ENCODE results near the gene MYO10.
A peak's percentile ranks its signal among the peaks of the same experiment; 100 is the strongest.

The MYO10 gene

GRCh38 chr5:16807547-16807864 lies 128.6 kb downstream of the MYO10 start:
- no peak for DNase-seq

GRCh38 chr5:16806711-16807546 lies 129.2 kb downstream of the MYO10 start:
- no peak for DNase-seq

DNA sequence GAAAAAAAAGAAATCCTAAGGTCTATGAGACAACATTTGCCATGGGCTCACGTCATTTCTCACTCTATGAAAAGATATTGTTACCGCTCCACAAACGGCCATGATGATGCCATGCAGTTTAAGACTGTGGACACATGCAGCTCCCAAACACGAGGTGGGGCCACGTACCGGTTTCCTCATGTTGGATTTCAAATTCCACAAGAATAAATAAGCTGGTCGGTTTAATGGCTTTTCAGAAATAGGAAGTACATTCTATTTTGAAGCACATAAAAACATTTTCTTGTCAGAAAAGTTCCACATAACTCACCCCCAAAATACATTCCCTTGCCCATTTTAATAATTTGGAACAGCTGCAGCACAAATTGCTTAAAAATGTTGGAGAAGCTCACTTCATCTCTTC lies 130.6 kb downstream of the MYO10 start:
- no peak for DNase-seq

DNA sequence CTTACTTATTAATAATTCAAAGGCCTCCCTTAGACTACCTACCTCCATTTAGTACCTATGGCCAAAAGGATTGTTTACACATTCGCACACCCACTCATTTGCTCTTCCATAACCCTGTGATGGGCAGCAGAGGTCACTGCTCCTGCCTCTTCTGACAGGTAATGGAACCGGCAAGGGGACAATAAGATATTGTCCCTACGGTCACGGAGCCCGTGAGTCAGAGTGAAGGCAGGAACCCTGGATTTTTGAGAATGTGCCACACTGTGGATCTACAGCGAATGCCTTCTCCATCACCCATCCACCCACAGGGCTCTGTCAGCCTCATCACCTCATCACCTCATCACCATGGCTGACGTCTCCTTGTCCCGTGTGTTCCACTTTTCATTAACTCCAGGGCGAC lies 132.3 kb downstream of the MYO10 start:
- DNase-seq, result no peak

GRCh38 chr5:16800477-16800876 lies 135.6 kb downstream of the MYO10 start:
- no peak for DNase-seq

DNA sequence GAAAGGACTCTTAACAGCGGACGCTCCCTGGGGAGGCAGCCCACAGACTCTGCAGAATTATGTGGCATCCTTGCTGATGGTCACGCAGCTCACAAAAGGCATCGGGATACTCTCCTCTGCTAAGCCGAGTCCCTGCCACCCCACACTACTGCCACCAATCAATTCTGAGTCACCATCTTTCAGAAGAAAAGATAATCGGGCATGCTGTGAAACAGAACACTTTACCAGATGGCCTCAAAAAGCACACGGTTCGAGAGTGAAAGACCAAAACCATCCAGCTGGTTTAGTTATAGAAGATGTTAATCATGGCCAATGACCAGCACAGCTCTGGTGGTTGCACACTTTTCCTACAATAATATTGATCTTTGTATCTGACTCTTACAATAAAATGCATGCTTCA lies 136.3 kb downstream of the MYO10 start:
- no peak for DNase-seq

- no peak for DNase-seq
Observed at GRCh38 chr5:16797951-16798350, 138.1 kb downstream of the MYO10 start.

- no peak for DNase-seq
Observed at GRCh38 chr5:16794269-16794913, 141.7 kb downstream of the MYO10 start.

- no peak for DNase-seq
Observed at GRCh38 chr5:16792598-16793275, 143.4 kb downstream of the MYO10 start.

GRCh38 chr5:16791904-16792597 lies 144.0 kb downstream of the MYO10 start:
- DNase-seq, result no peak

DNA sequence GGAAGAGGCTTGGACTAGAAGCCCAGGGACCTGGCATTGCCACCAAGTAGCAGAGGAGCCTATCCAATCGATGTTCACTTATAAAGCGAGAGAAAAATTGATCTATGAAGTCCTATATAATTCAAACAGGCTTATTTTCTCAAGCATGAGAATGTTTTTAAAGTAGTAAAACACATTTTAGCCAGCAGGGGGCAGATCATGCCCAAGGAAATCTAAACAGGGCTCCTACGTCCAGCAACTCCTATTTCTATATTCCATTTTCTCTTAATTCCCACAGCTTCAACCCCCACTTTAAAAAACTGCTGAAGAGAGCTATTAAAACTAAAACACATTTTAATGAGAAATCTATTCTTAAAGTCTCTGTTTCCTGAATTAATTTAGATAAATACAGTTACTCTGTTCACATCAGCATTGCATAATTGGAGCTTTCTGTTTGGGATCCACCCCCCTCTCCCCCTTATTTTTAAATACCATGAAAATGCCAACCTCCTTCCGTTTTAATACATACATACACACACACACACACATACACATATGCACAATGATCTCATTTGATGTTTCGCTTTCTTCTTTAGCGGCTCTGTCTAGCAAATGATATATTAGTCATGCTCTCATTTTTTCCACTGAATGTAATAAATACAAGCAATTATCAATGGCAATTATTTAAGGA lies 144.9 kb downstream of the MYO10 start:
- DNase-seq, result peak; percentile 33 to 87

DNA sequence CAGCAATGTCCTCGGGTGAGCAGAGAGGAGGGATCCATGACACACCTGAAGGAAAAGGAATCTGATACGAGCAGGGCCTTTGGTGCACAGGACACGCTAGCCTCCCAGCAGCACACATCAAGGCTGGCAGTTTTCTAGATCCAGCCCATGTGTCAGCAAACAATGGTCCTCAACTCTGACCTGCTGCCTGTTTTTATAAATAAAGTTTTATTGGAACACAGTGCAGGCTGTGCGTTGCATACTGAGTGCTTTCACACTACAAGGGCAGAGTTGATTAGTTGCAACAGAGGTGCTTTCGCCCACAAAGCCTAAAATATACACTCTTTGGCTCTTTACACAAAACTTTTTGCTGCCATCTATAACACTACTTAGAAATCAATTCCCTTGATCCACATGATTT lies 147.1 kb downstream of the MYO10 start:
- DNase-seq, result no peak

DNA sequence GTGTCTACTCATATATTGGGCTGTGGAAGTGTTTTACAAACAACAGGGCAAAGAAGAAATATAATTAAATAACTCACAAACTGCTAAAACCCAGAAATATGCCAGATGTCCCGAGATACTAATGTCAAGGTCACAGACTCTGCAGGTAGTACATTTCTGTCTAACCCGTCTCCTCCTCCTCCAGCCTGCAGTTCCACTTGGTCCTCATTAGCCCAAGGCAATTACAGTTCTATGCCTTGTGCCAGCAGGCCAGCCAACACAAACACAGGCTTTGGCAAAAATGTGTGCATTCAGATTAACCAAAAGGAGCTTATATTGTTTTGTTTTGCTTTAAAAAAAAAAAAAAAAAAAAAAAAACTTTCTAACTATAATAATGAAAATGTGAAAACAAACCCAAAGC lies 148.8 kb downstream of the MYO10 start:
- no peak for DNase-seq

GRCh38 chr5:16784843-16785791 lies 151.0 kb downstream of the MYO10 start:
- DNase-seq, result no peak

- DNase-seq, result no peak
Observed at GRCh38 chr5:16784088-16784487, 152.0 kb downstream of the MYO10 start.

- DNase-seq, result no peak
Observed at GRCh38 chr5:16781828-16782626, 154.1 kb downstream of the MYO10 start.

DNA sequence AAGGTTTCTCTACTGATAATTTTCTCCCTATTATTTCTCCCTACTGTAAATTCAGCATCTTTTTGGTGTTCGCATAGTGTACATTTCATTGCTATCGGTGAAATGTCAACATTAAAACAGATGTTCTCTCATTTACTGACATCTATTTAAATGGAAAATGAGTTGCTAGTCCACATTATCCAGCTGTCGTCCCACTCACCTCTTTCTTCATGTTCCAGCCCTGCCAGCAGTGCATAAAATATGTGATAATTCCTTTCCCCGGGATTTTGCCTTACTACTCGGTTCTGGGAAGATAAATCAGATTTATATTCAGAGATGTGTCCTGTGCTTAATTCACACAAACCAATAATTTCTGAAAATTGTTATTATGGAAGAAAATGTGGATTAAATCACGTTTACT lies 155.8 kb downstream of the MYO10 start:
- no peak for DNase-seq

DNA sequence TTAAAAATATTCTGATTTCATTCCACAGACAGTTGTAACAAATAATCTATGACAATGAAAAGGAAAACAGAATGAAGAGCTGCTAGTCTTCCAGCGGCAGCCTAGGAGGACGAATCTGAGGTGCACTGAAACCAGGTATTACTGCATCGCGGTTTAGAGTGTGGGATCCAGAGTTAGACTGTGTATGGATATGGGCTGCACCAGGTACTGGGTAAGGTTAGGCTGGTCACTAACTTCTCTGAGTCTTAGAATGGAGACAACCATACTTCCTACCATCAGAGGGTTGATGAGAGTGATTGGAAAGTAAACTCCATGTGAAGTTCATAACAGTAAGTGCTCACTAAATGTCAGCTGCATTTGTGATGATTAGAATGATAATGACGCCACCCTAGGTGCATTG lies 158.7 kb downstream of the MYO10 start:
- no peak for DNase-seq

GRCh38 chr5:16776611-16777251 lies 159.4 kb downstream of the MYO10 start:
- no peak for DNase-seq

DNA sequence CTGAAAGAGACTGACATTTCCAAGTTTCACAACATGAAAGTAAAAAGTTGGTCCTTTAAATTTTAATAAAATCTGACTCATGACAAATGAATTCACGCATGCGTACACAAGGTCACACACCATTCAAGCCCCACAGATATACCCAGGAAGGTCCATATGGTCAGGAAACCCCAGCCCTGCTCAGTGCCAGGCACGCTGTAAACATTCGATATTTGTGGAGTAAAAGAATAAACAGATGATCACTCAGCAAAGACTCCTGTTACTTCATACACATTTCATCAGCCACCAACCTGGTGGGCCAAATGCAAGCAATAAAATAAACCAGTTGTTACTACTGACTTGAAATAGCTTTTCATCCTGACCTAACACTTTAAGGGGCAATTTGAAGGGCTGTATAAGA lies 161.3 kb downstream of the MYO10 start:
- no peak for DNase-seq

All from inflammatory macrophage treated with lipopolysaccharide for 1 hour (primary cell).